IPS-18a (cell line): ENCODE data around the gene AGTR2.
"Not testable (repeated sequence)": the region's sequence is repeated elsewhere in the genome, so short reads cannot be mapped to it uniquely, and the experiment has no call there.

Experiments used
- H3K27ac ChIP-seq: one replicate; pipeline ENCODE4 v1.5.1; 2013; ENCODE audit warnings: low read length
- H3K27me3 ChIP-seq: one replicate; pipeline ENCODE4 v1.6.1; 2013; ENCODE audit warnings: mild to moderate bottlenecking, low read length; ENCODE audit not compliant: control insufficient read depth, insufficient read depth
- H3K36me3 ChIP-seq: one replicate; pipeline ENCODE4 v1.6.1; 2013; ENCODE audit warnings: low read depth, low read length; ENCODE audit not compliant: control insufficient read depth
- H3K4me1 ChIP-seq: one replicate; pipeline ENCODE4 v1.6.1; 2013; ENCODE audit warnings: low read depth, low read length; ENCODE audit not compliant: control insufficient read depth
- H3K4me3 ChIP-seq: one replicate; pipeline ENCODE4 v1.5.1; 2013; ENCODE audit warnings: low read length
- H3K9ac ChIP-seq: one replicate; pipeline ENCODE4 v1.6.1; 2013; ENCODE audit warnings: mild to moderate bottlenecking, low read length, moderate library complexity
- H3K9me3 ChIP-seq: one replicate; pipeline ENCODE4 v1.6.1; 2013; ENCODE audit warnings: low read depth, low read length; ENCODE audit not compliant: control insufficient read depth

AGTR2 gene

GRCh38 chrX:116170511-116170910 lies at the start of gene AGTR2:
Gene AGTR2 (plus strand): TSS chrX:116170744. CDS start chrX:116172281, 1,537 bp downstream.
- H3K9ac ChIP-seq, result no peak within 1 kb of the TSS

GRCh38 chrX:116135277-116135676 lies 35.3 kb upstream of the AGTR2 start:
- Histone ChIP-seq H3K9ac (no peak overlapping the region), H3K27me3 (no peaks in the 10 kb centered on the region), H3K4me3 (no peak overlapping the region), H3K27ac (no peak overlapping the region), H3K4me1 (no peaks in the 10 kb centered on the region), H3K9me3 (no peaks in the 10 kb centered on the region), H3K36me3 (no peaks in the 10 kb centered on the region)

More at GRCh38 chrX:116170511-116170910, at the start of gene AGTR2:
- no peaks in the 10 kb centered on the region for H3K36me3 ChIP-seq
- H3K4me1 ChIP-seq, result no peaks in the 10 kb centered on the region
- no peaks in the 10 kb centered on the region for H3K27me3 ChIP-seq
- H3K27ac ChIP-seq, result no peak within 1 kb of the TSS
- H3K9me3 ChIP-seq, result no peaks in the 10 kb centered on the region
- H3K4me3 ChIP-seq, result no peak within 1 kb of the TSS

GRCh38 chrX:116141270-116141669 lies 29.3 kb upstream of the AGTR2 start:
- H3K36me3 ChIP-seq, H3K4me3 ChIP-seq, H3K9ac ChIP-seq, H3K4me1 ChIP-seq, H3K9me3 ChIP-seq, H3K27ac ChIP-seq, H3K27me3 ChIP-seq: not testable (repeated sequence)

GRCh38 chrX:116142976-116143375 lies 27.6 kb upstream of the AGTR2 start:
- Histone ChIP-seq H3K27me3 (no peaks in the 10 kb centered on the region), H3K27ac (no peak overlapping the region), H3K36me3 (no peaks in the 10 kb centered on the region), H3K4me3 (no peak overlapping the region), H3K9me3 (no peaks in the 10 kb centered on the region), H3K4me1 (no peaks in the 10 kb centered on the region), H3K9ac (no peak overlapping the region)

- no peaks in the 10 kb centered on the region for H3K4me1 ChIP-seq
- no peaks in the 10 kb centered on the region for H3K36me3 ChIP-seq
- H3K27me3 ChIP-seq, result no peaks in the 10 kb centered on the region
- H3K4me3 ChIP-seq, result no peak overlapping the region
- H3K27ac ChIP-seq, result no peak overlapping the region
- H3K9me3 ChIP-seq, result no peaks in the 10 kb centered on the region
- H3K9ac ChIP-seq, result no peak overlapping the region
These were observed 2.4 kb downstream of the AGTR2 start for GRCh38 chrX:116172976-116173375.

GRCh38 chrX:116181300-116181699 lies 10.8 kb downstream of the AGTR2 start:
- Histone ChIP-seq H3K36me3 (no peaks in the 10 kb centered on the region), H3K27me3 (no peaks in the 10 kb centered on the region), H3K4me3 (no peak overlapping the region), H3K4me1 (no peaks in the 10 kb centered on the region), H3K9me3 (no peaks in the 10 kb centered on the region), H3K27ac (no peak overlapping the region), H3K9ac (no peak overlapping the region)

GRCh38 chrX:116185163-116185562 lies 14.6 kb downstream of the AGTR2 start:
- H3K4me1 ChIP-seq, result no peaks in the 10 kb centered on the region
- H3K36me3 ChIP-seq, result no peaks in the 10 kb centered on the region
- no peak overlapping the region for H3K9ac ChIP-seq
- no peaks in the 10 kb centered on the region for H3K9me3 ChIP-seq
- H3K4me3 ChIP-seq, result no peak overlapping the region
- no peaks in the 10 kb centered on the region for H3K27me3 ChIP-seq
- H3K27ac ChIP-seq, result no peak overlapping the region

GRCh38 chrX:116194649-116195048 lies 24.1 kb downstream of the AGTR2 start:
- H3K27ac ChIP-seq, result no peak overlapping the region
- no peak overlapping the region for H3K9ac ChIP-seq
- H3K9me3 ChIP-seq, result no peaks in the 10 kb centered on the region
- no peaks in the 10 kb centered on the region for H3K36me3 ChIP-seq
- no peaks in the 10 kb centered on the region for H3K4me1 ChIP-seq
- H3K27me3 ChIP-seq, result no peaks in the 10 kb centered on the region
- no peak overlapping the region for H3K4me3 ChIP-seq

GRCh38 chrX:116198235-116198634 lies 27.7 kb downstream of the AGTR2 start:
- Histone ChIP-seq H3K4me1 (no peaks in the 10 kb centered on the region), H3K4me3 (no peak overlapping the region), H3K9me3 (no peaks in the 10 kb centered on the region), H3K27me3 (no peaks in the 10 kb centered on the region), H3K27ac (no peak overlapping the region), H3K36me3 (no peaks in the 10 kb centered on the region), H3K9ac (no peak overlapping the region)

- Histone ChIP-seq H3K36me3 (no peaks in the 10 kb centered on the region), H3K9me3 (no peaks in the 10 kb centered on the region), H3K27ac (no peak overlapping the region), H3K27me3 (no peaks in the 10 kb centered on the region), H3K4me1 (no peaks in the 10 kb centered on the region), H3K4me3 (no peak overlapping the region), H3K9ac (no peak overlapping the region)
These were observed 28.3 kb downstream of the AGTR2 start for GRCh38 chrX:116198810-116199209.

GRCh38 chrX:116204932-116205331 lies 34.4 kb downstream of the AGTR2 start:
- no peak overlapping the region for H3K9ac ChIP-seq
- no peaks in the 10 kb centered on the region for H3K27me3 ChIP-seq
- H3K27ac ChIP-seq, result no peak overlapping the region
- no peaks in the 10 kb centered on the region for H3K4me1 ChIP-seq
- no peaks in the 10 kb centered on the region for H3K9me3 ChIP-seq
- no peaks in the 10 kb centered on the region for H3K36me3 ChIP-seq
- no peak overlapping the region for H3K4me3 ChIP-seq

GRCh38 chrX:116213262-116213661 lies 42.7 kb downstream of the AGTR2 start:
- Histone ChIP-seq H3K4me1 (no peaks in the 10 kb centered on the region), H3K9me3 (no peaks in the 10 kb centered on the region), H3K9ac (no peak overlapping the region), H3K27me3 (no peaks in the 10 kb centered on the region), H3K27ac (no peak overlapping the region), H3K4me3 (no peak overlapping the region), H3K36me3 (no peaks in the 10 kb centered on the region)
